Skeletal muscle satellite cell (primary cell): ENCODE results near the gene CCDC57.
"Not testable (repeated sequence)": the region's sequence is repeated elsewhere in the genome, so short reads cannot be mapped to it uniquely, and the experiment has no call there.

Experiments
- H3K27me3 ChIP-seq: 2 replicates; pipeline ENCODE4 v1.7.0; 2013; ENCODE audit warnings: low read length; ENCODE audit not compliant: control insufficient read depth, insufficient read depth
- H3K36me3 ChIP-seq: 2 replicates; pipeline ENCODE4 v1.7.0; 2013; ENCODE audit warnings: mild to moderate bottlenecking, control low read depth, low read length; ENCODE audit not compliant: insufficient read depth
- H3K4me1 ChIP-seq: 2 replicates; pipeline ENCODE4 v1.7.0; 2013; ENCODE audit warnings: low read length; ENCODE audit not compliant: control insufficient read depth, insufficient read depth
- H3K4me2 ChIP-seq: 2 replicates; pipeline ENCODE4 v1.7.0; 2013; ENCODE audit warnings: mild to moderate bottlenecking, low read length
- H3K4me3 ChIP-seq: 2 replicates; pipeline ENCODE4 v1.7.0; 2013; ENCODE audit warnings: low read length
- H3K9ac ChIP-seq: 2 replicates; pipeline ENCODE4 v1.7.0; 2013; ENCODE audit warnings: mild to moderate bottlenecking, low read depth, low read length, moderate library complexity
- H3K9me3 ChIP-seq: replicated peaks from 2 replicates; pipeline ENCODE4 v1.7.0; 2013; ENCODE audit warnings: mild to moderate bottlenecking, control low read depth, low read length

Gene CCDC57

GRCh38 chr17:82148997-82149396 lies 63.6 kb downstream of the CCDC57 start:
- Histone ChIP-seq H3K4me1 (no peaks in the 10 kb centered on the region), H3K9ac (no peak overlapping the region), H3K36me3 (no peaks in the 10 kb centered on the region), H3K9me3 (no peaks in the 10 kb centered on the region), H3K4me3 (no peak overlapping the region), H3K4me2 (no peak overlapping the region), H3K27me3 (no peaks in the 10 kb centered on the region)

GRCh38 chr17:82148011-82148410 lies 64.6 kb downstream of the CCDC57 start:
- Histone ChIP-seq H3K9me3 (no peaks in the 10 kb centered on the region), H3K36me3 (no peaks in the 10 kb centered on the region), H3K27me3 (no peaks in the 10 kb centered on the region), H3K4me2 (no peak overlapping the region), H3K9ac (no peak overlapping the region), H3K4me3 (no peak overlapping the region), H3K4me1 (no peaks in the 10 kb centered on the region)

- H3K4me3 ChIP-seq, result no peak overlapping the region
- no peak overlapping the region for H3K4me2 ChIP-seq
- no peaks in the 10 kb centered on the region for H3K27me3 ChIP-seq
- H3K9me3 ChIP-seq, result no peaks in the 10 kb centered on the region
- H3K36me3 ChIP-seq, result no peaks in the 10 kb centered on the region
- H3K4me1 ChIP-seq, result no peaks in the 10 kb centered on the region
- no peak overlapping the region for H3K9ac ChIP-seq
Observed at GRCh38 chr17:82146663-82147654, 65.7 kb downstream of the CCDC57 start.

- no peaks in the 10 kb centered on the region for H3K36me3 ChIP-seq
- H3K9ac ChIP-seq, result no peak overlapping the region
Observed at GRCh38 chr17:82145550-82146155, 67.0 kb downstream of the CCDC57 start.

GRCh38 chr17:82143333-82143732 lies 69.3 kb downstream of the CCDC57 start:
- H3K4me3 ChIP-seq, result no peak overlapping the region
- no peaks in the 10 kb centered on the region for H3K4me1 ChIP-seq
- no peaks in the 10 kb centered on the region for H3K9me3 ChIP-seq

More at GRCh38 chr17:82145550-82146155, 67.0 kb downstream of the CCDC57 start:
- H3K4me3 ChIP-seq, result no peak overlapping the region
- no peaks in the 10 kb centered on the region for H3K9me3 ChIP-seq
- H3K4me1 ChIP-seq, result no peaks in the 10 kb centered on the region
- H3K27me3 ChIP-seq, result no peaks in the 10 kb centered on the region
- no peak overlapping the region for H3K4me2 ChIP-seq

GRCh38 chr17:82139961-82140360 lies 72.7 kb downstream of the CCDC57 start:
- not testable (repeated sequence) for H3K27me3 ChIP-seq, H3K36me3 ChIP-seq, H3K9me3 ChIP-seq, H3K9ac ChIP-seq, H3K4me3 ChIP-seq, H3K4me1 ChIP-seq, H3K4me2 ChIP-seq

More at GRCh38 chr17:82143333-82143732, 69.3 kb downstream of the CCDC57 start:
- Histone ChIP-seq H3K9ac (no peak overlapping the region), H3K27me3 (no peaks in the 10 kb centered on the region), H3K4me2 (no peak overlapping the region), H3K36me3 (no peaks in the 10 kb centered on the region)

GRCh38 chr17:82138511-82138992 lies 74.1 kb downstream of the CCDC57 start:
- Histone ChIP-seq H3K9me3 (no peaks in the 10 kb centered on the region), H3K4me3 (no peak overlapping the region), H3K27me3 (no peaks in the 10 kb centered on the region), H3K4me2 (no peak overlapping the region), H3K9ac (no peak overlapping the region), H3K36me3 (no peaks in the 10 kb centered on the region), H3K4me1 (peaks cover 6% of the 10 kb centered on the region)

GRCh38 chr17:82134101-82134500 lies 78.5 kb downstream of the CCDC57 start:
- Histone ChIP-seq H3K27me3 (no peaks in the 10 kb centered on the region), H3K9me3 (no peaks in the 10 kb centered on the region), H3K4me2 (peak overlapping the region; percentile 44), H3K36me3 (no peaks in the 10 kb centered on the region), H3K4me1 (peaks cover 9% of the 10 kb centered on the region), H3K9ac (no peak overlapping the region), H3K4me3 (no peak overlapping the region)

- H3K4me1 ChIP-seq, H3K36me3 ChIP-seq, H3K9me3 ChIP-seq, H3K4me3 ChIP-seq, H3K27me3 ChIP-seq, H3K9ac ChIP-seq, H3K4me2 ChIP-seq: not testable (repeated sequence)
Observed at GRCh38 chr17:82133166-82133953, 79.3 kb downstream of the CCDC57 start.

- peaks cover 8% of the 10 kb centered on the region for H3K4me1 ChIP-seq
- H3K4me2 ChIP-seq, result no peak overlapping the region
- peaks cover 7% of the 10 kb centered on the region for H3K36me3 ChIP-seq
- no peaks in the 10 kb centered on the region for H3K27me3 ChIP-seq
- no peak overlapping the region for H3K9ac ChIP-seq
- H3K4me3 ChIP-seq, result no peak overlapping the region
- H3K9me3 ChIP-seq, result no peaks in the 10 kb centered on the region
Observed at GRCh38 chr17:82129095-82129494, 83.5 kb downstream of the CCDC57 start.

GRCh38 chr17:82128287-82128686 lies 84.4 kb downstream of the CCDC57 start:
- no peak overlapping the region for H3K4me3 ChIP-seq
- peaks cover 7% of the 10 kb centered on the region for H3K36me3 ChIP-seq
- H3K9me3 ChIP-seq, result no peaks in the 10 kb centered on the region
- no peak overlapping the region for H3K4me2 ChIP-seq
- no peaks in the 10 kb centered on the region for H3K27me3 ChIP-seq
- no peak overlapping the region for H3K9ac ChIP-seq
- no peaks in the 10 kb centered on the region for H3K4me1 ChIP-seq
